Neural cell (in vitro differentiated cells): ENCODE data around the gene ENTREP1. TPM values are rescaled to one million over a fixed set of nuclear protein-coding genes. Genes with fewer than 3 reads are reported as not detected.

ENCODE experiments used
- H2AFZ ChIP-seq: fragments of 200-600, 300-800 bp; sonication (generic), shearing (Covaris generic); 2 replicates; pipeline ENCODE4 v1.6.0; 2014; ENCODE audit warnings: low read depth, mild to moderate bottlenecking, antibody characterized with exemption, low read length, moderate library complexity
- H3F3A ChIP-seq: fragments of 200-600 bp; shearing (Covaris generic); 2 replicates; pipeline ENCODE4 v1.6.1; 2016; ENCODE audit warnings: mild to moderate bottlenecking, moderate library complexity, mixed read lengths, antibody characterized with exemption, low read length; ENCODE audit not compliant: insufficient read depth, poor library complexity, severe bottlenecking
- H3K27ac ChIP-seq: fragments of 200-600, 300-800 bp; sonication (generic), shearing (Covaris generic); 2 replicates; pipeline ENCODE4 v1.5.1; 2014; ENCODE audit warnings: mild to moderate bottlenecking, low read length, moderate library complexity
- H3K27me3 ChIP-seq: fragments of 300-800, 200-600 bp; sonication (generic), shearing (Covaris generic); 2 replicates; pipeline ENCODE4 v1.6.0; 2014; ENCODE audit warnings: mild to moderate bottlenecking, low read depth, low read length, moderate library complexity; ENCODE audit not compliant: insufficient read depth
- H3K36me3 ChIP-seq: fragments of 300-800, 200-600 bp; sonication (generic), shearing (Covaris generic); 2 replicates; pipeline ENCODE4 v1.5.1; 2014; ENCODE audit warnings: mild to moderate bottlenecking, antibody characterized with exemption, low read length, moderate library complexity; ENCODE audit not compliant: insufficient read depth
- H3K4me2 ChIP-seq: fragments of 300-800, 200-600 bp; sonication (generic), shearing (Covaris generic); 2 replicates; pipeline ENCODE4 v1.6.0; 2014; ENCODE audit warnings: mild to moderate bottlenecking, low read length
- H3K4me3 ChIP-seq: fragments of 300-800, 200-600 bp; sonication (generic), shearing (Covaris generic); 2 replicates; pipeline ENCODE4 v1.5.1; 2014; ENCODE audit warnings: mild to moderate bottlenecking, low read length, moderate library complexity
- H3K79me2 ChIP-seq: fragments of 200-600 bp; shearing (Covaris generic); replicated peaks from 2 replicates; pipeline ENCODE4 v1.6.0; 2014; ENCODE audit warnings: mild to moderate bottlenecking, low read length, moderate library complexity; ENCODE audit not compliant: insufficient read depth
- H3K9ac ChIP-seq: fragments of 300-800, 200-600 bp; sonication (generic), shearing (Covaris generic); 2 replicates; pipeline ENCODE4 v1.6.1; 2016; ENCODE audit warnings: mild to moderate bottlenecking, low read length, mixed read lengths
- H3K9me2 ChIP-seq: fragments of 200-600 bp; shearing (Covaris generic); 2 replicates; pipeline ENCODE4 v1.6.1; 2016; ENCODE audit warnings: mild to moderate bottlenecking, low read length, mixed read lengths; ENCODE audit not compliant: insufficient read depth
- H3K9me3 ChIP-seq: fragments of 200-600, 300-800 bp; sonication (generic), shearing (Covaris generic); 2 replicates; pipeline ENCODE4 v1.6.1; 2016; ENCODE audit warnings: mild to moderate bottlenecking, mixed run types, low read length, moderate library complexity, mixed read lengths
- H4K20me1 ChIP-seq: fragments of 200-600 bp; shearing (Covaris generic); 2 replicates; pipeline ENCODE4 v1.6.1; 2016; ENCODE audit warnings: mild to moderate bottlenecking, mixed run types; ENCODE audit not compliant: insufficient read depth
- EP300 ChIP-seq: fragments of 450-650 bp; conservative IDR thresholded peaks from 2 replicates; pipeline ENCODE4 v1.6.1; 2014; ENCODE audit warnings: antibody characterized with exemption, mild to moderate bottlenecking, moderate library complexity; ENCODE audit not compliant: poor library complexity, severe bottlenecking
- EZH2 ChIP-seq: fragments of 200-600, 300-800 bp; shearing (Covaris generic), sonication (generic); IDR thresholded peaks from 2 replicates; pipeline ENCODE4 v1.6.1; 2014; ENCODE audit warnings: antibody characterized with exemption, low read length, borderline replicate concordance, mild to moderate bottlenecking; ENCODE audit not compliant: insufficient read depth, poor library complexity, severe bottlenecking
- MXI1 ChIP-seq: fragments of 450-650 bp; conservative IDR thresholded peaks from 2 replicates; pipeline ENCODE4 v1.6.1; 2014; ENCODE audit warnings: antibody characterized with exemption, mild to moderate bottlenecking; ENCODE audit not compliant: poor library complexity, severe bottlenecking
- POLR2AphosphoS5 ChIP-seq: IDR thresholded peaks from 2 replicates; pipeline ENCODE4 v1.6.1; 2012
- RAD21 ChIP-seq: fragments of 450-650 bp; conservative IDR thresholded peaks from 2 replicates; pipeline ENCODE4 v1.6.1; 2014; ENCODE audit warnings: antibody characterized with exemption, mild to moderate bottlenecking, moderate library complexity
- SMC3 ChIP-seq: fragments of 450-650 bp; conservative IDR thresholded peaks from 2 replicates; pipeline ENCODE4 v1.6.1; 2014; ENCODE audit warnings: antibody characterized with exemption, mild to moderate bottlenecking, moderate library complexity; ENCODE audit not compliant: poor library complexity
- TAF1 ChIP-seq: IDR thresholded peaks from 2 replicates; pipeline ENCODE4 v1.6.1; 2012; ENCODE audit warnings: low read depth
- polyA plus RNA-seq: library from polyadenylated mRNA; depleted of rRNA; stranded (reverse); fragments of >200 nt; gene quantifications from 2 replicates; pipeline ENCODE4 v1.2.3, GENCODE V29; 2014
- TF ChIP-seq, protein P1 (sequence below): IDR thresholded peaks from 2 replicates; pipeline ENCODE4 v1.6.1; 2012; ENCODE audit warnings: borderline replicate concordance
- TF ChIP-seq, protein P2 (sequence below): fragments of 450-650 bp; IDR thresholded peaks from 2 replicates; pipeline ENCODE4 v1.5.1; 2014; ENCODE audit warnings: antibody characterized with exemption, mild to moderate bottlenecking, moderate library complexity; ENCODE audit not compliant: poor library complexity, severe bottlenecking

The ENTREP1 gene
- polyA plus RNA-seq, 1 donor from 2014 or later: 2.0 TPM

DNA sequence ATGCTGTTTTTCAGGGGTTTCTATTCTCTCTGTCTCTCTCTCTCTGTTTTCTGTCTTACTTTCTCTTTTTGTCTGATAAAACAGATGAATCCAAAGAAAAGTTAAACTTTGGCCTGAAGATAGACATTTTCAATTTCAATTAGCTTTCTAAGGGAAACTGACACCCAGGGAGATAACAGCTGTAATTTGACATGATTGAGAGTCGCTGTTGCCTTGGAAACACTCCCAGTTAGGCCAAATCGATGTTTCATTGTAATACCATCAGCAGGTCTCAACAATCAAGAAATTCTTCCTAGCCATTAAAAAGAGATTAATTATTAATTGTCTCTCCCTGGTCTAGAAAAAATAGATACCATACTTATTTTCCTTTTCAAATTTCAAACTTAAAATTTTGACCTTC, 53.0 kb downstream of the ENTREP1 start:
- H3K4me2 ChIP-seq: no peak overlapping the region
- H4K20me1 ChIP-seq: no peaks in the 10 kb centered on the region
- H3K36me3 ChIP-seq: no peaks in the 10 kb centered on the region
- no peaks in the 10 kb centered on the region for H3K9me2 ChIP-seq
- TF ChIP-seq POLR2AphosphoS5 (no peak), RAD21 (no peak), EP300 (peak; percentile 11)
- H2AFZ ChIP-seq: no peak overlapping the region
- no peaks in the 10 kb centered on the region for H3K27me3 ChIP-seq
- H3K27ac ChIP-seq: no peak overlapping the region
- H3K79me2 ChIP-seq: no peaks in the 10 kb centered on the region
- H3K9ac ChIP-seq: no peak overlapping the region
- H3K4me3 ChIP-seq: no peak overlapping the region
- no peaks in the 10 kb centered on the region for H3F3A ChIP-seq
- H3K9me3 ChIP-seq: no peaks in the 10 kb centered on the region

DNA sequence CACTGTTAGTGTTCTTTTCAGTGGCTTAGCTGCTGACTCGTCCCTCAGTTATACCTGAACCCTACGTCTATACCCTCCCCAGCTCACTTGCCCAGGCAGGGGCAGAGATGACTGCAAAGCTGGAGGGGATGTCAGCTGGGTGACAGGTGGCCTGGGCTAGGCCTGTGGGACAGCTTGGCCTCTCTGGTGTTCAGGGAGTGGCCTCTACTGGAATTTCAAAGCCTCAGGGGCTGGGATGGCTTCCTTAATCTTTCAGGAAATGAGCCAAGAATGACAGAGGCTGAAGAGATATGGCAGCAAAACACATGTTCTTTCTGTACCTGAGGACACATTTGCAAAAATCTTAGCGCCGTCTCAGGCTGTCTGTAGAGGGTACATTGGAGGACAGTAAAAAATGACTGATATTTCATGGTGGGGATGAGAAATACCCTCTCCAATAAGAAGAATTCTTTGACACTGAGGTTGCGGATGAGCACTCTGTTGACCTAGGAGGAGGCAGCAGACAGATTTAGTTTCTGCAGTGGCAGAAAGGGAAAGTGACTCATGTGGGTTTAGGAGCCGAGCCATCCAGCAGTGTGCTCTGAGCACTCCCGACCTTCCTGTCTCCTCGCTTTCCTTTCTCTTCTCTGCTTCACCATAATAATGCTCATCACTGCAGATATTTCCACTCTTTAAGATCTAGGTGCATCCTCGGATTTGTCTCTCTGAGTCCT, 54.4 kb downstream of the ENTREP1 start:
- Histone ChIP-seq H3K4me3 (no peak overlapping the region), H3K4me2 (no peak overlapping the region), H3K79me2 (no peaks in the 10 kb centered on the region), H3K27ac (no peak overlapping the region), H2AFZ (no peak overlapping the region), H3K36me3 (no peaks in the 10 kb centered on the region), H3K9me3 (no peaks in the 10 kb centered on the region), H3K27me3 (no peaks in the 10 kb centered on the region), H3K9me2 (no peaks in the 10 kb centered on the region), H4K20me1 (no peaks in the 10 kb centered on the region), H3F3A (no peaks in the 10 kb centered on the region), H3K9ac (no peak overlapping the region)
- TF ChIP-seq, protein P1, sequence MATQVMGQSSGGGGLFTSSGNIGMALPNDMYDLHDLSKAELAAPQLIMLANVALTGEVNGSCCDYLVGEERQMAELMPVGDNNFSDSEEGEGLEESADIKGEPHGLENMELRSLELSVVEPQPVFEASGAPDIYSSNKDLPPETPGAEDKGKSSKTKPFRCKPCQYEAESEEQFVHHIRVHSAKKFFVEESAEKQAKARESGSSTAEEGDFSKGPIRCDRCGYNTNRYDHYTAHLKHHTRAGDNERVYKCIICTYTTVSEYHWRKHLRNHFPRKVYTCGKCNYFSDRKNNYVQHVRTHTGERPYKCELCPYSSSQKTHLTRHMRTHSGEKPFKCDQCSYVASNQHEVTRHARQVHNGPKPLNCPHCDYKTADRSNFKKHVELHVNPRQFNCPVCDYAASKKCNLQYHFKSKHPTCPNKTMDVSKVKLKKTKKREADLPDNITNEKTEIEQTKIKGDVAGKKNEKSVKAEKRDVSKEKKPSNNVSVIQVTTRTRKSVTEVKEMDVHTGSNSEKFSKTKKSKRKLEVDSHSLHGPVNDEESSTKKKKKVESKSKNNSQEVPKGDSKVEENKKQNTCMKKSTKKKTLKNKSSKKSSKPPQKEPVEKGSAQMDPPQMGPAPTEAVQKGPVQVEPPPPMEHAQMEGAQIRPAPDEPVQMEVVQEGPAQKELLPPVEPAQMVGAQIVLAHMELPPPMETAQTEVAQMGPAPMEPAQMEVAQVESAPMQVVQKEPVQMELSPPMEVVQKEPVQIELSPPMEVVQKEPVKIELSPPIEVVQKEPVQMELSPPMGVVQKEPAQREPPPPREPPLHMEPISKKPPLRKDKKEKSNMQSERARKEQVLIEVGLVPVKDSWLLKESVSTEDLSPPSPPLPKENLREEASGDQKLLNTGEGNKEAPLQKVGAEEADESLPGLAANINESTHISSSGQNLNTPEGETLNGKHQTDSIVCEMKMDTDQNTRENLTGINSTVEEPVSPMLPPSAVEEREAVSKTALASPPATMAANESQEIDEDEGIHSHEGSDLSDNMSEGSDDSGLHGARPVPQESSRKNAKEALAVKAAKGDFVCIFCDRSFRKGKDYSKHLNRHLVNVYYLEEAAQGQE: no peak
- TF ChIP-seq RAD21 (no peak), EZH2 (no peak)

DNA sequence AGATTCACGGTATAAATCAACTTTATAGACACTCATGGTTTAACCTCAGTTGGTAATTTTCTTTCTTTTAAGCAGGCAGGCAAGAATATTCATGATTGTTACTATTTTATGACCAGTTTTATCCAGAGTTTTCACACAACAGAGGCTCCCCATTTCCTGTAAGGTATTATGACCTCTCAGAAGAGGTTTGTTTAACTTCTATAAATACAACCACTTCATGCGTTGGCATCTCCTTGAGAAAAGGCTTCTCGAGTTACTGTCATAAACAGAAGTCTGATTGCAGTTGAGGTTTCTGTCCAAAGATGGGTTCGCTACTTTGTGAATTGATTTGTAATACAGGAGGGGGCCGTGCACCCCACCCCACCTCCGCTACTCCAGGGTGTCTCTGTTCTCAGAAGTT, 55.3 kb downstream of the ENTREP1 start:
- Histone ChIP-seq H3K4me2 (no peak overlapping the region), H2AFZ (no peak overlapping the region), H3K27ac (no peak overlapping the region), H3K9me3 (no peaks in the 10 kb centered on the region), H3K27me3 (no peaks in the 10 kb centered on the region), H3K79me2 (no peaks in the 10 kb centered on the region), H3F3A (no peaks in the 10 kb centered on the region), H4K20me1 (no peaks in the 10 kb centered on the region), H3K9me2 (no peaks in the 10 kb centered on the region), H3K9ac (no peak overlapping the region), H3K4me3 (no peak overlapping the region), H3K36me3 (no peaks in the 10 kb centered on the region)
- TF ChIP-seq EP300: no peak
- TF ChIP-seq, protein P1: no peak
- TF ChIP-seq POLR2AphosphoS5: no peak
- TF ChIP-seq RAD21: no peak
- no peak for TF ChIP-seq TAF1
- no peak for TF ChIP-seq SMC3
- TF ChIP-seq, protein P2, sequence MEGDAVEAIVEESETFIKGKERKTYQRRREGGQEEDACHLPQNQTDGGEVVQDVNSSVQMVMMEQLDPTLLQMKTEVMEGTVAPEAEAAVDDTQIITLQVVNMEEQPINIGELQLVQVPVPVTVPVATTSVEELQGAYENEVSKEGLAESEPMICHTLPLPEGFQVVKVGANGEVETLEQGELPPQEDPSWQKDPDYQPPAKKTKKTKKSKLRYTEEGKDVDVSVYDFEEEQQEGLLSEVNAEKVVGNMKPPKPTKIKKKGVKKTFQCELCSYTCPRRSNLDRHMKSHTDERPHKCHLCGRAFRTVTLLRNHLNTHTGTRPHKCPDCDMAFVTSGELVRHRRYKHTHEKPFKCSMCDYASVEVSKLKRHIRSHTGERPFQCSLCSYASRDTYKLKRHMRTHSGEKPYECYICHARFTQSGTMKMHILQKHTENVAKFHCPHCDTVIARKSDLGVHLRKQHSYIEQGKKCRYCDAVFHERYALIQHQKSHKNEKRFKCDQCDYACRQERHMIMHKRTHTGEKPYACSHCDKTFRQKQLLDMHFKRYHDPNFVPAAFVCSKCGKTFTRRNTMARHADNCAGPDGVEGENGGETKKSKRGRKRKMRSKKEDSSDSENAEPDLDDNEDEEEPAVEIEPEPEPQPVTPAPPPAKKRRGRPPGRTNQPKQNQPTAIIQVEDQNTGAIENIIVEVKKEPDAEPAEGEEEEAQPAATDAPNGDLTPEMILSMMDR: no peak
- no peak for TF ChIP-seq EZH2
- TF ChIP-seq MXI1: no peak
